Amniotic stem cell (primary cell): Measurements from ENCODE around the gene SULT1E1.
"Not testable (repeated sequence)": the region's sequence is repeated elsewhere in the genome, so short reads cannot be mapped to it uniquely, and the experiment has no call there.

Experiments used
- DNase-seq: peaks from one replicate; lab custom pipeline; 2025; lab: John Stamatoyannopoulos, UW

SULT1E1 gene

DNA sequence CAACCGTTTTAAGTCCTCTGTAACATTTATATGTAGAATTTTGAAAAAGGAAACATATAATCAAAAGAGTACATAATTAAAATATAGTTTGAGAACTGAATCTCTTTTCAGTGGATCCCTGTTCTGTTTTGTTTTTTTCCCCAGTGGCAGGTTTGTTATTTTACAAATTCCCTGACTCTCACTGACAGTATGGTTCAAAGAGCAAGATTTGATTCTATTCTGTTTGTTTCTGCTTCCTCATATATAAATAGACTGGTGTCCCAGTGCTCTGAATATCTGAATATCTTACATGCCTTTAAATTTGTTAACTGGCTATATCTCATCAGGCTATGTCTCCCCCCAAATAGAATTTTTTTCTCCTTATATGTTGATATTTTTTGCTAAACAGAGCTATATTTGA is 16.6 kb downstream of the SULT1E1 start:
- no peak for DNase-seq

DNA sequence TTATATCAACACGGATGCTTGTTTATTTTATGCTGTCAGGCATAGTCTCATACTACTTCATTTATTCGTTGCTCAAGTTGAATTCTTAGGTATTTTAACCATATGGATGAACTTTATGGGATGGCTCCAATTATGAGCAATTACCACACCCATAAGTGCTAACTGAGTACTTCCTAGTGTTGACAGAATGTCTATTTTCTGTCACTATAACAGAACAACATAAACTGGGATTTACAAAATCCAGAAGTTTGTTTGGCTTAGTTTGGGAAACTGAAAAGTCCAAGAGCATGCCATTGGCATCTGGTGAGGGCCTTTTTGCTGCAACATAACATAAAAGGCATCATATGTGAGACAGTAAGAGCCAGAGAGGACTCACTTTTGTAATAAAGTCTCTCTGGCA is 21.0 kb downstream of the SULT1E1 start:
- DNase-seq: no peak

DNA sequence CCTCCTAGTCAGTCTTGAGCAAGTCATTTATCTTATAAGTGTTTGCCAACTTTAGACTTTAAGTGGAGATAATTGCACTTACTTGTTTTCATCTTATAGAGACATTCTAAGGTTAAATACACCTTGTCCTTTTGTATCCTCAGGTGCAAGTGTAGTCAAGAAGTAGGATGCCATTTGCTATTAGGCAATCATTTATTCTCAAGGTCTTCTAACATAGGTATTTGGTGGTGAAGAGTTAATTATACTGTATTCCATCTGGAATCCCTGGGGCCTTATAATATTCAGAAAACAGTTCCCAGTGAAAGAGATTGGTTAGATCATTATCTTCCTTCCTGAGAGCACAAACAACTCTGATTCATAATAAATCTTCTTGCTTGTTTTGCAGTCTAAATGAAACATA is 23.7 kb downstream of the SULT1E1 start:
- no peak for DNase-seq

DNA sequence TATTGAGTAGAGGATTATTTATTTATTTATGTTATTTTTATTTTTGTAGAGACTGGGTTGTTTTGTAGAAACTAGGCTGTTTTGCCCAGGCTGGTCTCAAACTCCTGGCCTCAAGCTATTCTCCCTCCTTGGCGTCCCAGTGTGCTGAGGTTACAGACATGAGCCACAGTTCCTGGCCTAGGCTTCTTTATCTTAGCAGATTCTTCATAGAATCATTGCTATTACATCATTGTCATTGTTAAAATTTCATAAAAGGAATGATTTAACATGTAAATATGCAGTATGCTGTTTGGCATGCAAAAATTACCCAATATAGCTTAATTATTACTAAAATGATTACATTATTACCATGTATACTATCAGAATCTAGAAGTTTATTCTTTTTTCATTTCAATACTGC is 24.2 kb downstream of the SULT1E1 start:
- no peak for DNase-seq

DNA sequence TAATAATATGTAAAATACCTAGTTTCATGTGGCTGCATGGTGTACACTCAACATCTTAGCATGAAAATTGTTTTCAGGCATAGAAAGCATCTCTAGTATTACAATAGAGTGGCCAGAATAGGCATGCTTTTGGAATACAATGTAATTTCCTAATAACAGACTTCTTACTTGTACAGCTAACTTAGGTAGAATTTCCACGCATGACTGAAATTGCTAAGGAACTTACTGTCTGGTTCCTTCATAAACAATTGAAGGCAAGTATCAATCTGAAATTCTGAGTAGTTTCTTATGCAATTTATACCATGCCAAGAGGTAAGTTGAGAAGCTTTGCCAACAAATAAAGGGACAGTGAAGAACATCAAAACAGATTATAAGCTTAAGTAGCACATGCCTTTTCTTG is 26.7 kb downstream of the SULT1E1 start:
- DNase-seq: no peak

DNA sequence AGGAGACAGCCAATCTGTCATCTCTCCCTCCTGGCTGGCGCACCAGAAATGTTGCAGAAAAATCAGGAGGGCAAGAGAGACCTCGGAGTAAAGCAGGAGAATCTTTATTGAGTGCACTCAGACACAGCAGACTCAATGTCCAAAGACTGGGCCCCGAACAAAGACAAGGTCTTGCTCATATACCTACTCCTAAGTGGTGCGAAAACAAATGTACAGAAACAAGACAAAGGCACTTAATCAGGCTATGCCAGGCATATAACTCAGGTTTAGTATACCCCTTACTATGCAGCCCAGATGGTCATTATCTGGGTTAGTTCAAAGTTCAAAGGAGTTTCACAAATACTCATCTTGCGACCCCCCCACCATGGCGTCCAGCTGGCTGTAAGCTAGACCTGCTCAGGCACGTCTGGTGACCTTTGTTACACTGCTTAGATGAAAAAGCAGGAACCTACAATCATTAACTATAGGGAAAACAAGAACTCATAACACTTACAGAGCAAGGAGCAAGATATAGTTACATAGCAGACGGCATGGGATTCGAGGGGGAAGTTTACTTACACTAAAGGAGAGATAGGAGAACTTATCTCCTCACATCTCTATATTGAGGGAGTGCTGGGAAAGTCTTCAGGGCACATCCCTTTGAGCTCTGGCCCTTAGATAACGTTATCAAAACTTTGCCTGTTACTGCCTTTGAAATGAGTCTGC is 27.5 kb downstream of the SULT1E1 start:
- no peak for DNase-seq

DNA sequence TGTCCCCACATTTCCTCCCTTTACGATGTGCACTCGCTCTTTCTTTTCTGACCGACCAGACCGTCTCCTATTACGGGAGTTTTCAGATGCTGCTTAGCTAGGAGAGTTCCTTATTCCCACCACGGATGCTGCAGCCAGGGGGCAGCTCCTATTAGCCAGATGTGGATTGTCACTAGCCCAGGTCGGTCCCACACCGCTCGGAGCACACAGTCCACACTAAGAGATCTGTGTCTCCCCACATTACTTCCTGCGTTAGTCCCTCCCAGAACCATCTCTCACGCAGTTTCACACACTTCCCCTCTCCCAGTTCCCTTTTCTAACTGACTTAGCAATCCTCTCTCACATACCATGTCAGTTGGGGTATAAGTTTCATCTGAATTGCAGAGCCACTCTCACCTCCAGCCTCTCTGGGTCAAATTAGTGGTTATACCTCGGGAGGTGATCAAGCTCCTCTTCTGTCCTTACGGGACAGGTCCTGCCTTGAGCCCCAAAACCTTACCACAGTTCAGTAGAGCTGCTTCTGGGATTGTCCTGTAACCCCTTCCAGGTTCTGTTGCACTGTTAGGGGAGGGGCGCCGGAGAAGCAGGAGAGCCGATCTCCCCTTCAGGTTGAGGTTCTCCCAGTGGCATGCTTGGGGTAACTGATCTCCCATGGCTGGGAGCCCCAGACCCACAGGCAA is 28.2 kb downstream of the SULT1E1 start:
- DNase-seq: no peak

DNA sequence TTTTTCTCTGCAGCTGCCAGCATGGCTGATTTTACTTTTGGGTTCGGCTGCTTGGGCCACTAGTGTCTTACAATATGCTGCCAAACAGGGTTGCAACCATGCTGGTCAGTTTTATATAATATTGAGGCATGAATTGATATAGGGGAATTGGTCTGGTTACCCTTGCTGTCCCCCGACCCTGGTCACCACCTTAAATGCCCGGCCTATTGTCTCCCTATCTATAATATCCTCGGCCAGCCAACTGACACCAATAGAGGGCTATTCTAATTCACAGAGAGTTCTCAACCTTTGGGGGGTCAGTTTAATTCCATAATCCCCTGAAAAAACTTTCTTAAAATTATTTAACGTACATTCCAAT is 28.7 kb downstream of the SULT1E1 start:
- no peak for DNase-seq

DNA sequence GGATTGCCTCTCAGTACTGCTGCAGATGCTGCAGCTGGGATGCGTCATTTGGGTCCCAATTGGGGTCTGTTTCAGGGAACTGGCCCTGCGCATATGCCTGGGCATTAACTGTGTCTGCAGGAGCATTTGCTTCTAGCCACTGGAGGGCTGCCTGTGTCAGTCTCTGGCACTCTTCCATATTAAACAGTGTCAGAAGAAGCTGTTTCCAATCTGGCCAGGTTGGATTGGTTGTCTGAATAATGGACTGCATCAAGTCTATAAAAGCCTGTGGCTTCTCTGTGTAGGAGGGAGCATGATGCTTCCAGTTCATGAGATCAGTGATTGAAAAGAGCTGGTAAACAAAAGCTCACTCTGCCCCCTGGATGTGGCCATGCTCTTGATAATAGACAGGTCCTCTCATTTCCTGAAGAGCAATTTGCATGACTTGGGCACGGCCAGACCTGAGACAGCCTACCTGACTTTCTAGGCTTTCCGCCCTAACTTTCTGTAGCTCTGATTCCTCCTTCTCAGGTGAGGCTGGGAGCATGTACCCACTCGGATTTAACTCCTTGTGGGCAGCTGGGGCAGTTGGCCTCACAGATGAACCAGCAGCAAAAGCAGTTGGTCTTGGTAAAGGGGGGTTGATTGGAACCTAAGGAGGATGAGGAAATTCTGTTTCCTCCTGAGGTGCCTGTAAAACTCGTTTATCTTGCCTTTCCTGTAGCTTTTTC is 29.2 kb downstream of the SULT1E1 start:
- no peak for DNase-seq

DNA sequence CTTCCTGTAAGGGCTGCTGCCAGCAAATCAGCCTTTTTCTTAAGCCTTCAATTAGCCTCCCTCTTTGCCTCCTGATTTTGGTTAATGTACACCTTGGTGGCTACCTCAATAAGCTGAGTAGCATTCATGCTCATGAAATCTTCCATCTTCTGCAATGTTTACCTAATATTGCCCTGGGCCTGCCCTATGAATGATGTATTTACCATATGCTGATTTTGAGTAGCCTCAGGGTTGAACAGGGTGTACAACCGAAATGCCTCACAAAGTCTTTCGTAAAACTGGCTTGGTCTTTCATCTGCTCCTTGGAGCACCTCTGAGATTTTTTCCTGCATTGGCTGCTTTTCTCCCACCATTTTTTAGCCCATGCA is 29.8 kb downstream of the SULT1E1 start:
- no peak for DNase-seq

DNA sequence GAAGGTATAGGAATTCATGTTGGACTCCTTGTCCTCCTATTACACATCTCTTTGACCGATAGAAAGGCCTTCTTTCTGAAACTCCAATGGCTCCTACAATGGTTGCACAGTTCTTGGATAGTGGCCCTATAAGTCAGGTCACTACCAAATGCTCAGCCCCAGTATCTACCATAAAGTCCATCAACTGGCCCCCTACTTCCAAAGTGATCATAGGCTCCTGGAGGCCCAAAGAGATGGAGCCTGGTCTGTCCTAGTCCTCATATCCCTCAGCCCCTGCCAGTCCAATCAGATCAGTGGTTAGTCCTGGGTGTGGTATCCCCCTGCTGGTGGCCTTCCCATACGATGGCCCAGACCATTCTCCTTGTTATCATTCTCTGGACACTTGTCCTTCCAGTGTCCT is 30.3 kb downstream of the SULT1E1 start:
- DNase-seq: no peak

- DNase-seq: no peak
These were observed 31.1 kb downstream of the SULT1E1 start for GRCh38 chr4:69828828-69829227.

GRCh38 chr4:69825056-69825455 is 34.9 kb downstream of the SULT1E1 start:
- not testable (repeated sequence) for DNase-seq

GRCh38 chr4:69823481-69824186 is 36.3 kb downstream of the SULT1E1 start:
- no peak for DNase-seq

DNA sequence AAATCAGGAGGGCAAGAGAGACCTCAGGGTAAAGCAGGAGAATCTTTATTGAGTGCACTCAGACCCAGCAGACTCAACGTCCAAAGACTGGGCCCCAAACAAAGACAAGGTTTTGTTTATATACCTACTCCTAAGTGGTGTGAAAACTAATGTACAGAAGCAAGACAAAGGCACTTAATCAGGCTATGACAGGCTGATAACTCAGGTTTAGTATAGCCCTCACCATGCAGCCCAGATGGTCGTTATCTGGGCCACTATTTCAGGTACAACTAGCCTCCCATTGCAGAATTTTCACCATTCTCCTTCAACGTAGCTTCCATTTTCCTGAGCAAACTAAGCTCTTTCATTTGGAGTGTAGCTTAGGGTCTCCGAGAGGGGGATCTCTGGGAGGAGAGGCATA is 36.9 kb downstream of the SULT1E1 start:
- DNase-seq: no peak

- DNase-seq: no peak
These were observed 37.7 kb downstream of the SULT1E1 start for GRCh38 chr4:69822198-69822597.

GRCh38 chr4:69818060-69818639 is 41.8 kb downstream of the SULT1E1 start:
- DNase-seq: no peak

GRCh38 chr4:69816236-69816635 is 43.7 kb downstream of the SULT1E1 start:
- DNase-seq: no peak

DNA sequence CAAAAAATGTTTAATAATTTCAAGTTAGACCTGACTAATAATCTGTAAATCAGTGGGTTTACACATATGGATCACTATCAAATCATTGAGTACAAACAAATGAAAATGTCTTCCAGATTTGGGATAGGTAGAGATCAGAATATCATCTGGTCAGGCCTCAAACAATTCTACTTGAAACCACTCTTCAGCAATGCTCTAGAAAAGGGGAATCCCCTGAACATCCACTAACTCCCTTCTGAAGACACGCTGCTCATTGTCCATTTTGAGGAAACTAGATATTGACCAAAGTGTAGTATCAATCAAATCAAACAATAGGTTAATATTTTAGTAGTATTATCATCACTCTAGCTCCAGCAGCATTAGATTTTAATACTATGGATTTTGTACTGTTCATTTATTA is 46.3 kb downstream of the SULT1E1 start:
- no peak for DNase-seq

DNA sequence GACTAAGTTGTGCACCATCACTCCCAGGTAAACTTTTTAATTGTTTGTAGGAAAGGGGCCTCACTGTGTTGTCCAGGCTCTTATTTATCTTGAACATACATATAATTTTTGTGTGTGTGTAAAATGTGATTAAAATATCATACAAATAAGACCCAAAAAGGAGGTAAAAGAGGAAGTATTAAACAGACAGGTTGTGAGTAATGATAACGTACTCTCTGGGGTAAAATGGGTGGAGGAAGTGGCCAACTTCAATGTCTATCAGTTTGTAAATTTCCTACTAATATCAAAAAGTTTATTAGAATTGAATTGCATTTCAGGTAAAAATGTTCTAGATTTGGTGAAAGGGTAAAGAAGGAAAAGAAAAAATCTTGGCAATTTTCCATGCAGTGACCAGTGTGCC is 48.8 kb downstream of the SULT1E1 start:
- DNase-seq: no peak

GRCh38 chr4:69800599-69800998 is 59.3 kb downstream of the SULT1E1 start:
- DNase-seq: peak; percentile 43

DNA sequence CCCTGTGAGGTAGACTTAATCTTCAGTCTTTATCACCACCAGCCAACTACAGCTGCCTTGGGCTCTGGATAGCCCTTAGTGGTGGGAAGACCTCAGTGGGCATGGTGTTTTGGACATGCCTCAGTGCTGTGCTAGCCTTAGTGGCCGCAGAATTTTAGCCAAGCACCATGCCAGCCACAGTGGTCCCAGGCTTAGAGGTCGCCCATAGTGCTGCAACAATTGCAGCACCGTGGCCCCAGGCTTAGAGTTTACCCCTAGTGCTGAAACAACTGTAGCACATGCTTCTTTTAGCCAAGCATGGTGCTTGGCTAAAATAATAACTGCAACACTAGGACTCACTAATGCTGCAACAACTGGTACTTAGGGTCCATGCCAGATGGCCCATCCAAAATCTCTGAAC is 60.6 kb downstream of the SULT1E1 start:
- DNase-seq: no peak
